ENCODE data around the gene MAN1C1.

Gene MAN1C1

GRCh38 chr1:25614501-25615171 is 2.0 kb upstream of the MAN1C1 start:
- DNase-seq (ENCODE audit: low read depth), result no peak

GRCh38 chr1:25615172-25615541 is 1.4 kb upstream of the MAN1C1 start:
- no peak for DNase-seq (ENCODE audit: low read depth)

GRCh38 chr1:25615563-25616094 is 962 bp upstream of the MAN1C1 start:
- no peak for DNase-seq (ENCODE audit: low read depth)

GRCh38 chr1:25616987-25617624 is 515 bp downstream of the MAN1C1 start:
- no peak for DNase-seq (ENCODE audit: low read depth)

GRCh38 chr1:25617625-25618432 is 1.2 kb downstream of the MAN1C1 start:
- DNase-seq (ENCODE audit: low read depth), result no peak

GRCh38 chr1:25618433-25618808 is 1.8 kb downstream of the MAN1C1 start:
- no peak for DNase-seq (ENCODE audit: low read depth)

- peak; percentile 26 for DNase-seq (ENCODE audit: low read depth)
Observed at GRCh38 chr1:25619101-25619890, 2.7 kb downstream of the MAN1C1 start.

- DNase-seq (ENCODE audit: low read depth), result no peak
Observed at GRCh38 chr1:25620211-25620610, 3.6 kb downstream of the MAN1C1 start.

GRCh38 chr1:25620701-25621350 is 4.2 kb downstream of the MAN1C1 start:
- DNase-seq (ENCODE audit: low read depth), result no peak

GRCh38 chr1:25621876-25622275 is 5.3 kb downstream of the MAN1C1 start:
- DNase-seq (ENCODE audit: low read depth), result no peak

- DNase-seq (ENCODE audit: low read depth), result no peak
Observed at GRCh38 chr1:25622531-25622930, 5.9 kb downstream of the MAN1C1 start.

GRCh38 chr1:25623007-25623406 is 6.4 kb downstream of the MAN1C1 start:
- DNase-seq (ENCODE audit: low read depth), result no peak

GRCh38 chr1:25623731-25624130 is 7.1 kb downstream of the MAN1C1 start:
- no peak for DNase-seq (ENCODE audit: low read depth)

- DNase-seq (ENCODE audit: low read depth), result no peak
Observed at GRCh38 chr1:25624156-25624555, 7.6 kb downstream of the MAN1C1 start.

GRCh38 chr1:25624604-25625003 is 8.0 kb downstream of the MAN1C1 start:
- DNase-seq (ENCODE audit: low read depth), result no peak

GRCh38 chr1:25626018-25626417 is 9.4 kb downstream of the MAN1C1 start:
- no peak for DNase-seq (ENCODE audit: low read depth)

- DNase-seq (ENCODE audit: low read depth), result no peak
Observed at GRCh38 chr1:25628741-25629421, 12.3 kb downstream of the MAN1C1 start.

- no peak for DNase-seq (ENCODE audit: low read depth)
Observed at GRCh38 chr1:25629836-25630235, 13.2 kb downstream of the MAN1C1 start.

GRCh38 chr1:25631750-25632485 is 15.3 kb downstream of the MAN1C1 start:
- no peak for DNase-seq (ENCODE audit: low read depth)

GRCh38 chr1:25634066-25634465 is 17.5 kb downstream of the MAN1C1 start:
- no peak for DNase-seq (ENCODE audit: low read depth)

All from fibroblast of gingiva (primary cell).